Kidney capillary endothelial cell (primary cell): ENCODE data around the gene KCNAB2.
A peak's percentile ranks its signal among the peaks of the same experiment; 100 is the strongest.

Source experiments
- DNase-seq: peaks from one replicate; pipeline ENCODE4 v3.0.0-alpha.2; 2018; ENCODE audit warnings: low spot score

Gene KCNAB2

DNA sequence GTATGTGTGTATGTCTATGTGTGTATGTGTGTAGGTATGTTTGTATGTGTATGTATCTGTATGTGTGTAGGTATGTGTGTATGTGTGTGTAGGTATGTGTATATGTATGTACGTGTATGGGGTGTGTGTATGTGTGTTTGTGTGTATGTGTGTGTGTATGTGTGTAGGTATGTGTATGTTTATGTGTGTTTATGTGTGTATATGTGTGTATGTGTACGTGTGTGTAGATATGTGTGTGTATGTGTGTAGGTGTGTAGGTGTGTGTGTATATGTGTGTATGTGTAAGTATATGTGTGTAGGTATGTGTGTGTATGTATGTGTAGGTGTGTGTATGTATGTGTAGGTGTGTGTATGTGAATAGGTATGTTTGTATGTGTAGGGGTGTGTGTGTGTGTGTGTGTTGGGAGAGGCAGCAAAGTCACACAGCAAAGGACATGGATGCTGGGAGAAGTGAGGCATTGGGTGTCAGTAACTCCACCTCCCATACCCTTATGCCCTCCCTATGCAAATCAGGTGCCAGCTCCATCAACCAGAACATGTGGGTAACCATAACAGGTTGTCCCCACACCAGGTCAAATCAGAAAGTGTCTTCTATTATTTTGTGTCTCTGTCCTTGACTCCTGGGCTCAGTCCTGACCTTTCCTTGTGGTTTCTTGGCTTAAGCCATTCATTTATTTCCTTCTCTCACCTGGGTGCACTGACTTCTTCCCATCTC lies 15.0 kb upstream of the KCNAB2 start:
- no peak for DNase-seq

DNA sequence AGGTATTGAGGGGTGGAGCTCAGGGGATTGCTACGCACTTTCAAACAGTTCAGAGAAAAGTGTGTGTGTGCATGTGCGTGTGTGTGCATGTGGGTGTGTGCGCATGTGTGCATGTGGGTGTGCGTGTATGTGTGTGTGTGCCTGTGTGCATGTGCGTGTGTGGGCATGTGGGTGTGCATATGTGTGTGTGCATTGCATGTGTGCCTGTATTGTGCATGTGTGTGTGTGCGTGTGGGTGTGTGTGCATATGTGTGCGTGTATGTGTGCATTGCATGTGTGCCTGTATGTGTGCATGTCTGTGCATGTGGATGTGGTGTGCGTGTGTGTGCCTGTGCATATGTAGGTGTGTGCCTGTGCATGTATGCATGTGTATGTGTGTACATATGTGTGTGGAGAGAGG lies 12.6 kb upstream of the KCNAB2 start:
- DNase-seq: no peak

DNA sequence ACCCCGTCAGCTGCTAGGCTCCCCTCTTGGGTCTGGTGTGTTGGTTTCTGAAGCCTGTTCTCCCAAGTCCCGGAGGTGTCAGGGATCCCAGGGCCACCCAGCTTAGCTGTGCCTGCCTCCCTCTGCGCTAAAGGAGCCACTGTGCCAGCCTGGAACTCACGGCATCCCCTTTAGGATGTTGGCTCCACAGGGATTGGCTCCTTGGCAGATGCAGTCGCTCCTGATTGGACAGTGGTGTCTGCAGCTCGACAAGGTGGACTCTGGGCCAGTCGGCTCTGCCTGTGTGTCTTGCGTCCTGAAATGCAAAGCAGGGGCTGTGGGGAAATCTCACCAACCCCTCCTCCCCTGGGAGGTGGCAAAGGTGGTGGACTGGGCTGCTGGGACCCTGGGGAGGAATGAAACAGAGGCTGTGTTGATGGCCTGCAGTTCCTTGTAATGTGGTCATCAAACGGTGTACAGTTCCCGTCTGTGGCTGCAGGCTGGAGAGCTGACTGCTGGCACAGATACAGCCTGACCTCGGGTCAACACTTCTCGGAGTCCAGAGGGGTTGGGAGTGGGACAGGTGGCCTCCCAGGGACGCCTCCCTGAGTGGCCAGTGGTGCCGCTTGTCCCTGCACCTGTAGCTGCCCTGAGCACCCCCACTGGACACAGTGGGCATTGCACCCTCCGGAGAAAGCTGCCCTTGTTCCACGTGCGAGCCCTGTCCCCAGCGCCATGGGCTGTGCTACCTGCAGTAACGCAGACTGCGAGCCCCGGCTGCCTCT lies 11.5 kb upstream of the KCNAB2 start:
- peak; percentile 21 for DNase-seq

DNA sequence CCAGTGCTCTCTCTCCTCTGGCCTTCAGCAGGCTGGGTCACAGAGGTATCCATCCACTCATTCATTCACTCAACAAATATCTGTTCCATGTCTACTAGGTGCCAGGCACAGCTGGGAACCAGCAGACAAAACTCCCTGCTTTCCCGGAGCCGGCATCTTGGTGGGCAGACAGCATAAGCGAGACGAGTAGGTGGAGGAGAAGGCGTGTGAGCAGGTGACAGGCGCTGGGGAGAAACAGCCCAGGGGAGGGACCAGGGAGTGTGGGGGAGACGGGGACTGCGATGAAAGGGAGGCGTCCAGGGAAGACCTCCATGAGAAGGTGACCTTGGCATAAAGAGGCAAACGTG lies 11.0 kb upstream of the KCNAB2 start:
- no peak for DNase-seq

DNA sequence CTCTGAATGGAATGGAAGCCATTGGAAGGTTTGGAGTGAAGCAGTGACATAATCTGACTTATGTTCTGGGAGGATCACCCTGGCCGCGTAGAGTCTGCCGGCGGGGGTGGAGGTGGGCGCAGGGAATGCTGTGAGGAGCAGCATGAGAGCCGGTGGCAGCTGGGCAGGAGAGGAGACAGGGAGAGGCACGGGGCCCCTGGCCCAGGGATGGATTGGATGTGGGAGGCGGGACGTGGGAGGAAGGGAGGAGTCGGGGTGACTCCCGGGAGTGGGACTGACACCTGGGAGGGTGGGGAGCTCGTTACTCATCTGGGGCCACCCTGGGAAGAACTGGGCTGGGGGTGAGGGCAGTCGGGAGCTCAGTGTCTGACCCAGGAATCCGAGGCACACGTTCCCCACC lies 10.4 kb upstream of the KCNAB2 start:
- no peak for DNase-seq

DNA sequence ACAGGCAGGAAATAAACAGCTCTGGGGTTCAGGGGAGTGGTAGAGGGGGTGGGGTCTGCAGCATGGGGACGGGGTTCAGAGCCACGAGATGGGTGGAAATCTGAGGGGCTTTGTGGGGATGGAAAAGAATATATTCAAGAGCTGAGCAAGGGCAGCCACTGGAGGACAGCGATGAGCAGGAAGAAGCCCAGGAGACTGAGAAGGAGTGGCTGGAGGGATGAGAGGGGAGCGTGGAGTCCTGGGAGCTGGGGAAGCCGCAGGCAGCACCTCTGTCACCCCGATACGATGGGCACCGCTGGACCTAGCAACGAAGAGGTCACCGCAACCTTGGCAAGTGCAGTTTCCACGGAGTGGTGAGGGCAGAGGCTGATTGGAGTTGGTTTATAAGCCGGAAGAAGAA lies 10.0 kb upstream of the KCNAB2 start:
- DNase-seq: no peak

DNA sequence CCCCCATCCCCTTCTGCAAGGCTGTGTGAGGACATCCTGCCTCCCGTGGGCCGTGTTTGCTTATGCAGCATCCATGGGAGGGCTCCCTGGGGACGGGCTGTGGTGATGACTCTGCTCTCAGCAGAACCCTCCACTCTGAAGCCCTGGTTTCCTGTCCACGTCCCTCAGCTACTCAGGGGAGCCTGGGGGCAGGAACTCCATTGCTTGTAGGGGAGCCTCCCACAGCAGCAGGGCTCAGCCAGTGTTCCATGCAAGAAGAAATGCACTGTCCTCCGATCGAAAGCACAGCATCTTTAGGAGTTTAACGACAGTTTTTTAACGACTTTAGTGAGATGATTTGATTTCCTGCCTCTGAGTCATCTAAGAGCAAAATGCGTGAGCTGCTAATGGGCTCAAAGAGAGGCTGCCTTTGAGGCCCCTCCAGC lies 8.3 kb upstream of the KCNAB2 start:
- DNase-seq: peak; percentile 67

DNA sequence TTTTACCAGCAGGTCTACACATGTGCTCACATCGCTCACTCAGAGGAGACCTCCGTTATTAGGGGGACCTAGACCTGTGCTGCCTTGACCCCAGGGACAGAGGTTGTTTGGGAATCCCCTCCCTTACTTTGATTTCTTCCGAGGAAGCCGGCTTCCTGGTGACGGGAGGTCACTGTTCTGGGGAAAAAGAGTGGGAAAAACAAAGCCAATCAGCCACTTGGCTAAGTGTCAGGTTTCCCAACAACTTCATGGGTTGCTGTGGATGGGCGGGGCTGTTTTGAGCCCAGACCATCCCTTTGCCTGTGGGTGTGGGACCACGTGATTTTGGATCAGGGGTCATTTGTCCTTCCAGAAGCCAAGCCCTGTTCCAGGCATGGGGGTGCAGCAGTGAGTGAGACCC lies 7.1 kb upstream of the KCNAB2 start:
- DNase-seq: no peak

DNA sequence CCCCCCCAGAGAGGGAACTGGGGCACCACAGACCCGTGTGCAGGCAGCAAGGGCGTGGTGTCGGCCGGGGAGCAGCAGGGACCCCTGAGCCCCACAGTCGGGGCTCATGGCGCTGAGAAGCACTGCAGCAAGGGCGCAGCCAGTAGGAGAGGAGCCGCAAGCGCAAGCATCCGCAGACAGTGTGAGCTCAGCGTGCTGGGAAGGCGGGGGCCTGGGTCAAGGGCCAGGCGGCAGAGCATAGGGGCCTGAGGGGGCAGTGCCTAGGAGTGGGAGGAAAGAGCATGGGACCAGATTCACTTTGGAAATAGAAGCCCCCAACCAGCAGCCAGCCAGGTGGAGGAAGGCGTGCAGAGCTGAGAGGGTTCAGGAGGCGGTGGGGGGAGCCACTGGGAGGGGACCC lies 6.7 kb upstream of the KCNAB2 start:
- no peak for DNase-seq

DNA sequence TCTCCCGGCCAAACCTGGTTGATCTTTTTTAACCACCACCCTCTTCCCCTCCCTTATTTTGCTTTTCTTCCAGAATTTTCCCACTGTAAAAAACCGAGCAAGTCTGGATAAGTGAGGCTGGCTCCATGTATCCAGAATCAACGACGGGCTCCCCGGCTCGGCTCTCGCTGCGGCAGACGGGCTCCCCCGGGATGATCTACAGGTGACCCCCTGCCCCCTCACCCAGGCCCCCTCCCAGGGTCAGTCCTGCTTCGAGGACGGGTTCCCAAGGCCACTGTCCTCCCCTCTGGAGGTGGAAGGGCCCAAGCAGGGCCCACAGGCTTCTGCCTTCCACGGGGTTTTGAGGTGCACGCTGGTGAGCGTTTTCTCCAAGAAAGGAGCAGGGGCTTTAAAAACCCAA lies 5.2 kb upstream of the KCNAB2 start:
- DNase-seq: no peak

DNA sequence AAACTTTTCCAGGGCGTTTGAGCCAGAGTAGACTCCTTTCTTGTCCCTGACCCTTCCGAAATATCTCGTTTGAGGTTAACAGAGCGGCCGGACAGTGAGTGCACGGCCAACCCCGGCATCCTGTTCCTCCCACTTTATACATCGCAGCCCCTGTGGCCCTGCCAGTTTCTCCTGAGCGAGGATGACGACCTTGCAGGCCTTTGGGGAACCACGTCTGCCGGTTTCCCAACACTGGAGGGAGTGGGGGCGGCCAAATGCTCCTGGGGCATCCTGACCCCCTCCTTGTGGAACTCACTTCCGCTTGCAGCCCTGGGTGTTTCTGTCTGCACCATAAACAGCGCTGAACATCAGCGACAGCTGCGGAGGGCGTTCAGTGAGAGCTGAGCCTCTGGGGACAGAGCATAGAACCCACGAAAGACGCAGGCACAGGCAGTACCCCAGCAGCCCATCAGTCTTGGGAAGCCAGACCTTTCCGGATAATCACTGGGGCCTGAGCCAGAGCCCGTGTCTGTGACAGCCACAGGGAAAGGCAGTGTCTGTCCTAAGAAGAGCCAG lies 4.8 kb upstream of the KCNAB2 start:
- DNase-seq: no peak

DNA sequence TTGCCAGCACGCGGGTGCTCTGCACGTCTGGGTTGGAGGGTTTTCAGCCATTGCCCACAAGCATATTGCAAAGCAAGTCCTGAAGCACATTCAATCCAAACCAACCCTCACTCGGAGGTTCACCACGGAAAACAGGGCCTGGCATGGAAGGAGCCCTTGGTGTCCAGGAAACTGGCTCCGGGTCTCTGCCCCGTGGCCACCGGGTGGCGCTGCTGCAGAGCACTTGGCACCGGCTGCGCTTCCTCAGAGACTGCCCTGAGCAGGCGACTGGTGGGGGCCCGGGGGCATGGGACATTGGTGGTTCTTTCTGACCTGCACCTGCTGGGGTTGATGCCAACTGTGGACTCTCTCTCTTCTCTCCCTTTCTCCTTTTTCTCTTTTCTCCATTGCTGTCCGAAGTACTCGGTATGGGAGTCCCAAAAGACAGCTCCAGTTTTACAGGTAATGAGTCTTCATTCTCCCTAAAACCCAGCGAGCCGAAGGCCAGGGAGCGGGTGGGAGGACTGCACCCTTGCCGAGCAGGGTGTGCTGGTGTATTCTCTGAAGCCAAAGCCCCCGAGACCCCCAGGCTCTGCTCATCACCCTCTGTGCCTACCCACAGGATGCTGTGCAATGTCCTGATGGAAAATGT lies 4.1 kb upstream of the KCNAB2 start:
- DNase-seq: peak; percentile 53

DNA sequence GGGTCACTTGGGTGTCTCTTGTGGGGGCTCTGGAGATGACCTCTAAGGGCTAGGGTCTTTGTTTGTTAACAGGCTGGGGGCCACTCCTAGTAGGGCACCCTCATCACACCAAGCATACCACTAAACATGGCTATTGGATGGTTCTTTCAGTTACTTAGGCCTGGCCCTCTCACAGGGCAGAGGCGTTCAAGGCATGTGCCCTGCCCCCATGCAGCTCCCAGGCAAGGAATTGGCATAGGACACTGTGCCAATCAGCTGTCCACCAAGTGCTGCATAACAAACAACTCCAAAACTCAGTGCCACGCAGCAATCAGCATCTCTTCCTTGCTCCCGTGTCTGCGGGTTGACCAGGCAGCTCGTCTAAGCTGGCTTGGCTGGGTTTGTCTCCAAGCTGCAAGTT lies 2.1 kb upstream of the KCNAB2 start:
- no peak for DNase-seq

DNA sequence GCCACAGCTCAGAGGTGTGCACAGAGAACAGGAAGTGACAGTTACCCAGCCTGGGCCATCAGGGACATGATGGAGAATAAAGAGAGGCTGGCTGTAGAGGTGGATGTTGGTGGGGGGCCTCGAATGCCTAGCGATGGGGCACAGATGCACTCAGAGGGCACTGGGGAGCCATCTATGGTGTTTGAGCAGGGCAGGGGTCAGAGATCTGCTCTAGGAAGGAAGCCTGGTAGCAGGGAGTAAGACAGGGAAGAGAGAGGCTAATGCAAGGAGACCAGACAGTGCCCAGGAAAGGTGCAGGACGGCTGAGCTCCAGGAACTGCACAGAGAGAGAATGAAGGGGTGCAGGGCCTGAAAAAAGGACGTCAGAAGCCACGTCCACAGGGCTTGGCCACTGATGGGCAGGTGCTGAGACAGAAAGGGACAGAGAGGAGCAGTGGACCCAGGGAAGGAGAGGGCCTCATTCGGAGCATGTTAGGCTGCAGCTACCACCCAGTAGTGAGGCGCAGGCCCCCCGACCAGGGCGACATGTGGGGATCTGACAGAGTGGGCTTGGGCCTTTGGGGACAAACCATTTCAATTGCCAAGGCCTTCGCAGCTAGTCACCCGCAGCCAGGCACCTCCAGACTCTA lies 1.1 kb upstream of the KCNAB2 start:
- no peak for DNase-seq

DNA sequence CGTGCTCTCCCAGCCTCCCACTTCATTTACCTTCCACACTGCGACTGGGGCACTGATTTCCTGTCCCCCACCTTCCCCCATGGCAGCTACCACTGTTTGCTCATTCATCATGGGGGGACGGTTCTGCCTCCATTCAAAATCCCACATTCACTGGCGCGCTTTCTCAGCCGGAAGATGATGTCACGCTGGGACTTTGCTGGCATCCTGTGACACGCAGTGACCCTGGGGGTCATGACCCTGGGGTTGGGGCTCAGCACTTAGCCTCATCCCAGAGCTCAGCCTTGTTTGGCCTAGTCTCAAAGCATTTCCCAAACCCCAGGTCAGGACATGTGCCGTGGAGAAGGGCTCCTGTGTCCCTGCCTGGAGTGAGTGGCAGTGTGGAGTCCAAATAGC lies 582 bp upstream of the KCNAB2 start:
- DNase-seq: peak; percentile 26

DNA sequence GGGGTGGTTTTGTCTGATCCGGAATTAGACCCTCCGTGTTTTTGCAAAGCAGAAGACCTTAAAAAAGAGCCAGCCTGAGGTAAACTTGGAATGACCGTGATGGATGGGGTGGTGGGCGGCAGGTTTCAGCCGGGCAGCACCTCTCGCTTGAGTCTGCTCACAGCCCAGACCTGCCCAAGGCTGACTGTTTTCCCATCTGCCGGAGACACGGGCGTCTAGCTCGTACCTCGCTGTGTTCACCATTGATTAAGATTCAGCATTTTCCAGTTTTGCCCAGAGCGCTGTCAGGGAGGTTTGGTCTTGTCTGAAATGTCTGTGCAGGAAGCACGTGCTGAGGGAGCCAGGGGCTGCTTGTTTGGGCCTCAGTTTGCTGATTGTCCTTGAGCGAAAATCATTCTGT lies 591 bp downstream of the KCNAB2 start:
- no peak for DNase-seq

DNA sequence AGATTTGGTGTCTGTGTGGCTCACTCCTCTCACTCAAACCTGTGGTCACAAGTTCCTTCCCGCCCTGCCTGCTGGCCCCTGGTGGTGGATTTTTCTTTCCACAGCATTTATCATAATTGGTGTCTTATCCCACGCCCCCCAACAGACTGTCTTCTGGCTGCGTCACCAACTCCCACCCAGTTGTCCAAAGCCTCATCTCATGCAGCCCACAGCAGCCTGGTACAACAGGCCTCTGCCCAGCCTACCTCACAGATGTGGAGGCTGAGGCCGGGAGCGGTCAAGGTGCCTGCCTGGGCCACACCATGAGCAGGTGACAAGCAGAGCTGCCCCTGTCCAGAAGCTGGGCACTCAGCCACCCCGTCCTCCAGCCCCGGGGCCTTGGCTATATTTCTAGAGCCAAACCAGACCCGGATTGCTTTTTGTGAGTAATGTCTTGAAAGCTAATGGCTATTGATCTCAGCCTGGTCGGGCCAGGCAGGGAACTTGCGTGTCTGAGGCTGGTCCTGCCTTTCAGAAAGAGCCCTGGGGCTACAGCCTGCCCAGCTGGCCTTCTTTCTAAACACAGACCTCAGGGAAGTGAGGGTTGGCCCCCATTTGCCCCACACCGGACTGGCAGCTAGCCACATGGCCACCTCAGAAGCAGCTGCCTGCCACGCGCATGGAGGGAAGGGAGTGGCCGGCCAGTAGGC lies 2.6 kb downstream of the KCNAB2 start:
- no peak for DNase-seq

DNA sequence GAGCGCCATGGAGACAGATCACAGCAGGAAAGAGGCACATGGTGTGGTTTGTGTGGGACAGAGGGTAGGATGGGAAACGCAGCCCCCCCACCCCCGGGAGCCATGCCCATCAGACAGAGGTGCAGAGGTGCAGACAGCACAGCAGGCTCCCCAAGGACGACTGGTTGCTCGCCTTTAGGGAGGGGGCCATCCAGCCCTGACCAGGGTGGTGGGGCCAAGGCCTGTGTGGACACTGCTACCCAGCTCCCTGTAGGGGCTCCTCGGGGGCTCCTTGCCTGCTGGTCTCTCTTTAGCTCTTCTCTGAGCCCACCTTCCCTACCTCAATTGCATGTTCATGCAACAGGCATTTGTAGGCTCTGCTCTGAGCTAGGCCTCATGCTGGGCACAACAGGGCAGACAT lies 3.7 kb downstream of the KCNAB2 start:
- no peak for DNase-seq

DNA sequence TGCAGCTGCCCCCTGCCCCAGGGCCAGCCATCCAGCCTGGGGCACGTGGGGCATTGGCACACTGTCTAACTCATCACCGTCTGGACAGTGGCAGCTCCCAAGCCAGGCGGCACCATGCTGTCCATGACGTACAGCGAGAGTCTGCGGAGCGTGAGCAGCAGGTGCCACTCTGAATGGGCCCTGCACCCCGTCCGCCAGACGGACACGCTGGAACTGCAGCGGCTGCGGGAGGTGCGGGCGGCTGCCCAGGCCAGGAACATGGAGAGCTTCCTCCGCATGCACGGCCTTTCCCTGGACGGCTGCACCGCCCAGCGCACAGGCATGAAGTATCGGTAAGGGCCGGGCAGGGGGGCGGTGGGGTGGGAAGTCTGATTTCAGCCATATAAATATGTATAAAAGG lies 5.7 kb downstream of the KCNAB2 start:
- no peak for DNase-seq

DNA sequence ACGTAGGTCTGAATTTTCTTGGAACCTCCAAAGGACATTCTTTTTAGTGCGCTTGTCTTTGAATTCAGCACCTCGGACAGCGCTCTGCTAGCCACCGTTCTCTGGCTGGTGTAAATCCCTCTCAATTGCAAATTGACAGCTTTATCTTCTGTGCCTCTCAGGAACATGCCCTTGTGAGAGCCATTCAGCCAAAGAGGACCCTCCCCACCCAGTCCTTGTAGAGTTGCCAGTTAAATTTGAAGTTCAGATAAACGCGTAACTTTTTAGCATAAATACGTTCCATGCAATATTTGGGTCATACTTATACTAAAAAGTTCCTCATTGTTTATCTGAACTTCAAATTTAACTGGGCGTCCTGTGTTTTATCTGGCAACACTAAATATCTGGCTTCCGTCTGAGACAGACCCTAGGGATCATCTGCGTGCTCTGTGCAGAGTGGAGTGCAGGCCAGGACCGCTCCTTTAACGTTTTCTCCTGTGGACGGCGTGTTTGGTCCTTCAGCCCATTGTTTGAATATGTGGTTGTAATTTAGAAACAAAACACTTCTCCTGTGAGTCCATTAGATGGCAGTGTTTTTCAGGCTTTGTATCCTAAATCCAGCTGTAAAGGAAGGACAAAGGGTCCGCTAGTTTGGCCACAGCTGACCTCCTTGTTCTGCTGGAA lies 7.0 kb downstream of the KCNAB2 start:
- peak; percentile 67 for DNase-seq

DNA sequence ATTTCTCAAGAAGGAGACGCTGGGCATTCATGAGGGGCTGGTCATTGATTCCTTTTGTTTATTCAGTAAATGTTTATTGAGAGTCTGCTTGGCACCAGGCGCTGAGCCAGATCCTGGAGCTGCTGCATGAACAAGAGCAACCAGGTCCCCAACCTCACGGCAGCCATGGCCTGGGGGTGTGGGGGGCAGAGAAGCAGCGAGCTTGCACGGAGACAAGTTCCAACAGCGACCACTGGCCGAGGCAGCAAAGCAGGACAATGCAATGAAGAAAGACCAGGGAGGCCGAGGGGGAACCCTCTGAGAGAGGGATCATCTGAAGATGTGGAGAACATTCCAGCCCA lies 7.5 kb downstream of the KCNAB2 start:
- no peak for DNase-seq

DNA sequence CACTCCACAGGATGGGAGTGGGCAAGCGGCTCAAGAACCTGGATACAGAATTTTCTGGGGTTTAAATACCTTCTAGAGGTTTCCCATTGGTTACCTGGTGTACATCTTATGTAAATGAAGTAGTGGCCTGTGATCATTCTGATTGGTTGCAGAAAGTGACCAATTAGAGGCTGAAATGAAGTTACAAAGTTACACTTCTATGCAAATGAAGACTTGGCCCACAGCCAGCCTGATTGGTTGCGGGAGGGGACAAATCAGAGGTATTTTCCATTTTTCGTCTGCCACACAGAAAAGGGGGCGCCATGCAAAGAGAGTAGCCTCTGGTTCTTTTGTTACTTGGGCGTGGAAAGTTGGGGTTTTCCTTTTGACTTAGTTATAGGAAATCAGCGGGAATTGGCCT lies 8.9 kb downstream of the KCNAB2 start:
- DNase-seq: no peak
